Myocyte (in vitro differentiated cells): Measurements from ENCODE around the gene PRDM1. TPM values are rescaled to one million over a fixed set of nuclear protein-coding genes. Genes with fewer than 3 reads are reported as not detected.

ENCODE experiments used
- DNase-seq: peaks from one replicate; pipeline ENCODE4 v3.0.0-alpha.2; 2012; ENCODE audit warnings: low read depth
- polyA plus RNA-seq: library from polyadenylated mRNA; unstranded; fragments of >200 nt; gene quantifications from one replicate; pipeline ENCODE4 v1.2.1, GENCODE V29; 2012; ENCODE audit warnings: missing spikeins
- total RNA-seq: library from RNA; depleted of rRNA; stranded (reverse); fragments of >200 nt; gene quantifications from 2 replicates; pipeline ENCODE4 v1.2.3, GENCODE V29; 2014

The PRDM1 gene
- 0.67 and 0.94 TPM in 2 replicates for total RNA-seq
- polyA plus RNA-seq, result 0.81 TPM

DNA sequence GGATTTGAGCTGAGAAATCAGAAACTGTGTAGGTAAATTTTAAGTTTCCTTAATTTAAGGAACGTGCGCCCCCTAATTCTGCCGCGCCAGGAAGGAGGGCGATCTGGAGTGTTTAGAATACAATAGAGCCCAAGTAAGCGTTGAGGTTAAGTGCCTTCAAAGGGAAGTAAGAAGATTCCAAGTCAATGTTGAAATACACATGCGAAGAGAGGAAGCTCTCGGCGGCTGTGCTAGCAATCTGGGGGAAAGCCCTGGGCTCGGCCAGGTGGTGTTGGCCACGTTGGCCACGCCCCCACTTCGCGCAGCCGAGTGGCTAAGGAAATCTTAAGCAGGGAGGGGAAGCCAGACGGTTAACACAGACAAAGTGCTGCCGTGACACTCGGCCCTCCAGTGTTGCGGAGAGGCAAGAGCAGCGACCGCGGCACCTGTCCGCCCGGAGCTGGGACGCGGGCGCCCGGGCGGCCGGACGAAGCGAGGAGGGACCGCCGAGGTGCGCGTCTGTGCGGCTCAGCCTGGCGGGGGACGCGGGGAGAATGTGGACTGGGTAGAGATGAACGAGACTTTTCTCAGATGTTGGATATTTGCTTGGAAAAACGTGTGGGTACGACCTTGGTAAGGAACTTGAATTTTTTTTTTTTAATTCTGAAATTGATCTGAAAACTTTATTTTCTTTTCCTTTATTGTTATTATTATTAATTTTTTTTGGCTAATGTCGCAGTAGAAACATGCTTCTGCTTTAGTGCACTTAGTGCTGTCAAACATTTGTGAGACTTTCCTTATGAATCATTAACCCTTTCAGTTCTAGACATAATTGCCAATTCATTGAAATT lies at the start of gene PRDM1:
Gene PRDM1 (plus strand): TSS at position 353 of the 830 bp plus-strand sequence. CDS start 218 bp downstream, at position 571.
- peak; percentile 85 for DNase-seq

GRCh38 chr6:106037060-106037459 lies 49.1 kb upstream of the PRDM1 start:
- DNase-seq, result no peak

GRCh38 chr6:106039897-106040592 lies 46.1 kb upstream of the PRDM1 start:
- DNase-seq, result peak; percentile 14

GRCh38 chr6:106044151-106044550 lies 42.0 kb upstream of the PRDM1 start:
- no peak for DNase-seq

GRCh38 chr6:106045077-106045476 lies 41.1 kb upstream of the PRDM1 start:
- no peak for DNase-seq

DNA sequence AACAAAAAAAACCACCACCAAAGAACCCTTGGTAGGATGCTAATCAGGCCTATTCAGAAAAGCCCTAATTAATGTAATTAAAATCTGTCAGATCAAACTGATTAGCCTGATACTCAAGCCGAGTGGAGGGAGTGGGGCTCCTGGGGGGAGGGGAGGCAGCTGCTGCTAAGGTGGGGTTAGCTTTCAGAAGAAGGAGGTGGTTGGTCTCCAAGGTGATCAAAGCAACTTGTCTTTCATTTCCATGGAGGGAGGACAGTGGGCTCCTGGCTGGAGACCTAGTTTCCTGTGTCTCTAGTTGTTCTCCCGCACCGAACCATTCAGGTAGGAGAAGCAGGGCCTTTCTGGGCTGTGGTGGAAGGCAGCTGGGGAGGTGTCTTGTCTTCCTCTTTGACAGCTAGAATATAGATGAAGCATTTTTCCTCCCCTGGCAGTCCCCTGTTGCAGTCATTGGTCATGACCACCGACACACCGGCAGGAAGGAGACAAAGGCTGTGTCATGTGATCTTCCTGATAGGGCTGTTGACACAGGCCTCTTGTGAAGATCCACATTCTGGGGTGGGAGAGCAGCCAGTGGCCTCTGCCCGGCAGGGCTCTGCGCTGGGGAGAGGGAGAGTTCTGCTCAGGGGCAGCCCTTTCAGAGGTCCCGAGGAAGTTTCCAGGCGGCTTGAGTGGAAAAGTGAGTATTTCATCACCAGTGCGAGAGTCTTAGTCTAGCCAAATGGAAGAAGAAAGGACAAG lies 39.9 kb upstream of the PRDM1 start:
- DNase-seq, result no peak

- DNase-seq, result no peak
Observed at GRCh38 chr6:106046854-106047200, 39.3 kb upstream of the PRDM1 start.

DNA sequence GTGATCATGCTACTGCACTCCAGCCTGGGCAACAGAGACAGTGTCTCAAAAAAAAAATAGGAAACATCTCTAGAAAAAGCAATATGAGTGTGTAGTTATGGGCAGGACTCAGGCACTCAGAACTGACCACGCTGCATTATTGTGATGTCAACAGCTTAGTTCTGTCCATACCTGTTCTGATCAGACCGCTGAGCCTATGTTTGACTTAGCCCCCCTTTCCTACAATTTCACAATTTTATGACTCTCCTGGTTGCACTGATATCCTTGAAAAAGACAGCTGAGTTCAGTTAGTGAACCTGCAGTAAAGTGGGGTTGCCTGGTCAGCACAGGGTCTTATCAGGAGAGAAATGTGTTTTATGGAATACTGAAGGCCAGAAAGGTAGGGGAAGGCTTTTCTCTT lies 37.8 kb upstream of the PRDM1 start:
- no peak for DNase-seq

DNA sequence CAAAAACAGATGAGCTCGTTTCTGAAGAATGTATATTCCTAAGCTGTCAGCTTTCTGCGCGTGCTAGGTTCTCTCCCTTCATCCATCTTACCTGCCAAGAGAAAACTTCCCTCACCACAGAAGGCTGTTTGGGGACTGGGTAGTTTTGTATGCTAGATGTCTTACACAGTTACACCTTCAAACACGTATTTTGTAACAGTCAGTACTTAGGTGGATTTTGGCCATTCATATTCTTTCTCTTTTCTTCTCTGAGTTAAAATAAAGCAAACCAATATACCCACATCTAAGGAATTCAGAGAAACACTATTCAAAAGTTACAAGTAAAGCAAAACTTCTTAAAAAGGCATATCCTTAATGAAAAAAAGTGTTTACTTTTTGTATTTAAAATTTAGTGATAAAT lies 35.6 kb upstream of the PRDM1 start:
- DNase-seq, result no peak

DNA sequence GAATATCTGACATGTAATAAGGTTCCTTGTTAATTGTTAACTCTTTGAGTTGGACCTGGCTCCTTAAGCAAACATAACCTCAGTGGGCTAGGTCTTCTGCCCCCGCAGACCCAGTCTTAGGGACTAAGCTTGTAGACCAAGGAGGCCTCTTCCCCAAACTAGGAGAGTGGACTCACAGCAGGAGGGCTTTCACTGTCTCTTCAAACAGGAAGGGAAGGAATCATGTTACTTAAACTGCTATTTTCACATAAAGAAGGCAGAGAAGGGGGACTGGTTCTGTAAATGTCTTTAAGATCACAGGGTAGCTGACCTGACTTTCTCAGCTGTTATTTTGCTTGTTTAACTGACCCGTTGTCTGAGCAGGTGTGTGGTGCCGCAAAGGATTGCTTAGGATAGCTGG lies 34.9 kb upstream of the PRDM1 start:
- no peak for DNase-seq

DNA sequence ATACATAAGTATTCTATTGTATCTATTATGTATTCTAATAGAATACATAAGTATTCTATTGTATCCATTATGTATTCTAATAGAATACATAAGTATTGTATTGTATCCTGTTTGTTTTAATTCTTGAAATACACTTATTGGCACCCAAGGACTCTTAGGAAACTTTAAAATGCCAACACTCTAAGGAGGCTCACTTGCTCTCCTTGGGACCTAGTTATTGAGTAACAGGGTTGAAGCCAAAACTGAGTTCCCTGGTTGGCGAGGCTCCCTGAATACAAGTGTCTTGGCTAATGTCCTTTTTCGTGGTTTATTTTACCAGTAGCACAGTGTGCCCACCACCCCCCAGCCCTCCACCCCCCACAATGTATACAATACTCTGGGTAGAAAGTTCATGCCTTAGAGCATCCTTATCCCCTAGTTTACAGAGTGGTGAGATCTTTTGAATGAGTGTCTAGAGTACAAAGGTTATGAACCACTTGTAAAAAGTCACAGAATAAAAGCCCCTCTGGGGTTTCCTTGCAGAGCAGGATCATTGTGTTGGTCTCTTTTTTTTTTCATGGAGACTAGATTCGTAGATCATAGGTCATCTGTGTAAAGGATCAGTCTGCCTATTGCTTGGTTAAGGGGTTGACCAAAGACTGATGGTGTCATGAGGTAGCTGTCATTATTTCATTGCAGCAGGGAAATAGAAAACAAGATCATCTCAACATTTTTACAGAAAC lies 32.5 kb upstream of the PRDM1 start:
- no peak for DNase-seq

- DNase-seq, result no peak
Observed at GRCh38 chr6:106055489-106055888, 30.6 kb upstream of the PRDM1 start.

- DNase-seq, result peak; percentile 5
Observed at GRCh38 chr6:106056060-106056745, 29.9 kb upstream of the PRDM1 start.

GRCh38 chr6:106056746-106057390 lies 29.3 kb upstream of the PRDM1 start:
- DNase-seq, result peak; percentile 38

GRCh38 chr6:106059331-106059730 lies 26.8 kb upstream of the PRDM1 start:
- no peak for DNase-seq

DNA sequence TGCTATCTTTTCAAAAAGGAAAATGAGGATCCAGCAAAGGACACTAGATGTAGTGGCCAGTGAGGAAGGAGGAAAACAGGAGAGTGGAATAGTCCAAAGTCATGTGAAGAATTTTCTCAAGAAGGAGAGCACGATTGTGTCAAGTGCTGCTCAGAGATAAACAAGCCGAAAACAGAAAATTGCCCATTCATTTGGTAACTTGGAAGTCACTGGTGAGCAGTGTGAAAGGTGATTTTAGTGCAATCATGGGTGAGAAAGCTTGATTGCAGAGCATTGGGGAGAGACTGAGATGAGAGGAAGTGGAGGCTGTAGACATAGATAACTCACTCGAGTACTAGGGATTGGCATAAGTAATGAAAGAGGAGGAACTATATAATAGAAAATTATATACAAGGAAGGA lies 26.0 kb upstream of the PRDM1 start:
- DNase-seq, result no peak

DNA sequence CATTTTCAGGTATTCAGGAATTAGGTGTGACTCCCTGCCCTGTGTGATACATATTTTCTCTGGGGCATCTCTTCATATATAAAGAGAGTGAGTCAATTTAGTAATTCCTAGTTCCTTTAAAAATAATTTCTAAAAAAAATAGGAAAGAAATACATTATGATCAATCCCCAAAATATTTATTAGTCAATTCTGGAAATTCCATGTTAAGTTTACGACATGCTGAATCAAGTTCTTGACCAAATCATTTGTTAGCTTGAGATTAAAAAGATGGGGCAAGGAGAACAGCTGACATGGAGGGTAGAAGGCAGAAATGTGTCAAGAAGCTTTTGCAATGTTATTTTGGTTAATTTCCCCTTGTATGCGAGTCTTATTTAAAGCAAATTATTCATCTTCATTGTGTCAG lies 22.7 kb upstream of the PRDM1 start:
- no peak for DNase-seq

DNA sequence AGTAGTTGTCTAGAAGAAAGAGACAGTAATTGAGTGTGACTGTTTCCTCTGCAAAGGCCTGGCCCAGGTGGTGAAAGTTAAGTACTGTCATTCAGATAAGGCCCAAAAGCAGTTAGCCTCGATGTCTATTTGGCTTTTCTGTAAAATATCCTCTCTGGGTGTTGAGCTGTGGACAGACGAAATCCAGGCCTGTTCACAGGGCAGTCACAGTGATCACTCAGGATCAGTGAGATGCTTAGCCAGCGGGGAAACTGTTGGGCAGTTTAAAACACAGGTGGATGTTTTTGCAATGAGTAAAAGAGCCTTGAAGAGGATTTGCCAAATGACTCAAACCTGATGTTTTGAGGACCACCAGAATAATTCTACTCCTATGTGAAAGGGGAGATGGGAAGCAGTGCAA lies 22.0 kb upstream of the PRDM1 start:
- no peak for DNase-seq

DNA sequence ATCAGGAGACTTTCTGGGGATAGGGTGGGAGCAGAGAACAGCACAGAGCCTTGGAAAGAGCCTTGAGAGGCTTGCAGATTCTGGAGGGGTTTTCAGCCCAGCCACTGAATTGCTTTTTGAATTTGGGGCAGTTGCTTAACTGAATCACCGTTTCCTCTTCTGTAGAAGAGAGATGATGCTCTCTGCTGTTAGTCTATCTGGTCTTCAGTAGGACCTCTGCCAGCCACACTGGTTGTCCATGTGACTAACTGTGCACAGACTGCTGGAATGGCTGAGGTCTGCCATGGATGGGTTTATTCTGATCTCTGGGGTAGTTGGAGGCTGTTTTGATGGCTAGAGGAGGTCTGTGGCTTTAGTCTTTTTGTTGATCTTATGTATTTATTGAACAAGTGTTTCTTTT lies 21.4 kb upstream of the PRDM1 start:
- no peak for DNase-seq

DNA sequence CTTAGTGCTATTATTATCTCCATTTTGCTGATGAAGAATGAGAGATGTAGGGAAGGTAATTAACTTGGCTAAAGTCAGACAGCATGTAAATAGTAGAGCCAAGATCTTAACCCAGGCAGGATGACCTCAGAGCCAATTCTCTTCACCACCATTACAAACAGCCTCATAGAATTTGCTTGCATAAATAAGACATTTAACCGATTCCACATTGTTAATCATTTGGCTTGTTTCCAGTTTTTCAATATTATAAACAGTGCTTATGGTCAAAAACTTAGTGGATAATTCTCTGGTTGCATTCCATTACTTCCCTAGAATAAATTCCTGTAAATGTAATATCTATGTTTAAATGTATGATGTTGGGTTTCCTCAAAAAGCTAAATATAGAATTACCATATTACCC lies 19.1 kb upstream of the PRDM1 start:
- no peak for DNase-seq
